Fibroblast of mammary gland (primary cell): ENCODE results near the gene NDST4.

Source experiments
- DNase-seq: peaks from one replicate; pipeline ENCODE4 v3.0.0-alpha.2; 2010; ENCODE audit warnings: low read depth
- H3K4me3 ChIP-seq: 2 replicates; pipeline ENCODE4 v1.5.1; 2011; ENCODE audit warnings: low read depth, mild to moderate bottlenecking, low read length, moderate library complexity; ENCODE audit not compliant: control insufficient read depth
- CTCF ChIP-seq: conservative IDR thresholded peaks from 2 replicates; pipeline ENCODE4 v1.5.1; 2011; ENCODE audit warnings: low read depth, low read length, inconsistent platforms; ENCODE audit not compliant: control insufficient read depth, insufficient read depth

Gene NDST4

GRCh38 chr4:115145393-115146160 is 32.2 kb upstream of the NDST4 start:
- DNase-seq: no peak
- TF ChIP-seq CTCF: no peak
- H3K4me3 ChIP-seq: no peak overlapping the region

- no peak for DNase-seq
- no peak for TF ChIP-seq CTCF
- no peak overlapping the region for H3K4me3 ChIP-seq
Measured at GRCh38 chr4:115128037-115128436, 14.6 kb upstream of the NDST4 start.

- H3K4me3 ChIP-seq: no peak overlapping the region
- no peak for TF ChIP-seq CTCF
- no peak for DNase-seq
Measured at GRCh38 chr4:115126491-115126890, 13.1 kb upstream of the NDST4 start.

GRCh38 chr4:115121351-115122043 is 8.1 kb upstream of the NDST4 start:
- no peak for TF ChIP-seq CTCF
- H3K4me3 ChIP-seq: no peak overlapping the region
- no peak for DNase-seq

GRCh38 chr4:115119804-115120352 is 6.5 kb upstream of the NDST4 start:
- no peak for TF ChIP-seq CTCF
- H3K4me3 ChIP-seq: no peak overlapping the region
- DNase-seq: peak; percentile 6

- no peak for TF ChIP-seq CTCF
- no peak for DNase-seq
- H3K4me3 ChIP-seq: no peak overlapping the region
Measured at GRCh38 chr4:115117651-115118050, 4.2 kb upstream of the NDST4 start.
